Breast epithelium (tissue), 4 donors: Measurements from ENCODE around the gene TUBA3E. TPM values are rescaled to one million over a fixed set of nuclear protein-coding genes. Genes with fewer than 3 reads are reported as not detected.
"Not testable (repeated sequence)": the region's sequence is repeated elsewhere in the genome, so short reads cannot be mapped to it uniquely, and the experiment has no call there.

Experiments
- DNase-seq, 2 donors: peaks; one replicate each; pipeline ENCODE4 v3.0.0-alpha.2; 2019; ENCODE audit warnings: low spot score in 2 of 2
- H3K27ac ChIP-seq, 2 donors: fragments of 200-600 bp; sonication (generic) in 1 of 2; one replicate each; pipeline ENCODE4 v1.5.1; 2016 to 2019; ENCODE audit warnings: mild to moderate bottlenecking in 1 of 2
- H3K27me3 ChIP-seq, 2 donors: fragments of 200-600 bp; sonication (generic) in 1 of 2; one replicate each; pipeline versions ENCODE4 v1.5.1 to v1.6.0; 2017 to 2019; ENCODE audit warnings: control low read depth in 1 of 2, mild to moderate bottlenecking in 1 of 2
- H3K36me3 ChIP-seq: fragments of 200-600 bp; one replicate; pipeline ENCODE4 v1.5.1; 2019
- H3K4me1 ChIP-seq, 2 donors: fragments of 200-600 bp; sonication (generic); one replicate each; pipeline ENCODE4 v1.5.1; 2016 to 2019; ENCODE audit warnings: control low read depth in 1 of 2
- H3K4me3 ChIP-seq, 3 donors: fragments of 200-600 bp; sonication (generic); 1 replicate in 2 of 3; 2 replicates in 1 of 3; pipeline ENCODE4 v1.5.1; 2016 to 2019; ENCODE audit warnings: mild to moderate bottlenecking in 3 of 3, moderate library complexity in 2 of 3
- H3K9me3 ChIP-seq, 2 donors: fragments of 200-600 bp; sonication (generic) in 1 of 2; one replicate each; pipeline ENCODE4 v1.5.1; 2016 to 2019; ENCODE audit warnings: control low read depth in 1 of 2
- CTCF ChIP-seq, 3 donors: fragments of 450-650 bp; IDR thresholded peaks; one replicate each; pipeline ENCODE4 v1.5.1; 2016 to 2017; ENCODE audit warnings: antibody characterized with exemption in 3 of 3, mild to moderate bottlenecking in 3 of 3, moderate library complexity in 3 of 3
- POLR2A ChIP-seq: fragments of 450-650 bp; IDR thresholded peaks from one replicate; pipeline ENCODE4 v1.6.1; 2016; ENCODE audit warnings: antibody characterized with exemption, mild to moderate bottlenecking, moderate library complexity
- POLR2AphosphoS5 ChIP-seq, 3 donors: sonication (generic); formaldehyde crosslinking; IDR thresholded peaks; one replicate each; pipeline ENCODE4 v1.6.1; 2017; ENCODE audit warnings: antibody characterized with exemption in 3 of 3
- intact Hi-C: fragments of 100-400 bp; cut with DNase I; formaldehyde crosslinking; loops from one replicate; pipeline ENCODE4 v1.15.1; 2023; ENCODE audit warnings: low total_unique reads
- total RNA-seq, 3 donors: library from RNA; depleted of rRNA; stranded (reverse); fragments of >200 nt; gene quantifications; one replicate each; pipeline ENCODE4 v1.1.0, GENCODE V29; 2016

TUBA3E gene
- total RNA-seq, 3 donors from 2014 or later: not detected

- Histone ChIP-seq H3K4me3 (no peak overlapping the region), H3K9me3 (no peaks in the 10 kb centered on the region), H3K36me3 (no peaks in the 10 kb centered on the region), H3K4me1 (no peaks in the 10 kb centered on the region), H3K27me3 (no peaks in the 10 kb centered on the region), H3K27ac (no peak overlapping the region)
- intact Hi-C loops: no loop called here
- TF ChIP-seq POLR2AphosphoS5 (IDR thresholded peaks at IDR 0.05) (no peak), CTCF (IDR thresholded peaks at IDR 0.05) (no peak), POLR2A (no peak)
- DNase-seq: no peak
Measured at GRCh38 chr2:130152816-130153595, 45.2 kb downstream of the TUBA3E start.

GRCh38 chr2:130152136-130152815, 46.0 kb downstream of the TUBA3E start:
- H3K4me1 ChIP-seq, intact Hi-C loops, H3K36me3 ChIP-seq, H3K27ac ChIP-seq, H3K9me3 ChIP-seq, DNase-seq, H3K4me3 ChIP-seq, H3K27me3 ChIP-seq: not testable (repeated sequence)

- H3K9me3 ChIP-seq, H3K27me3 ChIP-seq, intact Hi-C loops, H3K27ac ChIP-seq, H3K36me3 ChIP-seq, H3K4me3 ChIP-seq, DNase-seq, H3K4me1 ChIP-seq: not testable (repeated sequence)
Measured at GRCh38 chr2:130151145-130151512, 47.1 kb downstream of the TUBA3E start.

- TF ChIP-seq POLR2AphosphoS5 (IDR thresholded peaks at IDR 0.05): no peak
- no peak for TF ChIP-seq CTCF (IDR thresholded peaks at IDR 0.05)
- TF ChIP-seq POLR2A: no peak
- H3K4me1 ChIP-seq: no peaks in the 10 kb centered on the region
- no peak overlapping the region for H3K27ac ChIP-seq
- no peak for DNase-seq
- no peaks in the 10 kb centered on the region for H3K27me3 ChIP-seq
- no peak overlapping the region for H3K4me3 ChIP-seq
- no peaks in the 10 kb centered on the region for H3K36me3 ChIP-seq
- intact Hi-C loops: no loop called here
- H3K9me3 ChIP-seq: no peaks in the 10 kb centered on the region
Measured at GRCh38 chr2:130150181-130151144, 47.8 kb downstream of the TUBA3E start.

- intact Hi-C loops, H3K4me3 ChIP-seq, H3K4me1 ChIP-seq, H3K27me3 ChIP-seq, H3K9me3 ChIP-seq, H3K36me3 ChIP-seq, H3K27ac ChIP-seq, DNase-seq: not testable (repeated sequence)
Measured at GRCh38 chr2:130148515-130148914, 49.7 kb downstream of the TUBA3E start.

GRCh38 chr2:130145006-130145414, 53.2 kb downstream of the TUBA3E start, which contains the start of gene CCDC74B:
TSS of gene CCDC74B (minus strand) at chr2:130145112. CDS start at chr2:130144996, 116 bp downstream.
- H3K9me3 ChIP-seq, H3K4me1 ChIP-seq, intact Hi-C loops, H3K36me3 ChIP-seq, H3K27ac ChIP-seq, H3K27me3 ChIP-seq: not testable (repeated sequence)
- H3K4me3 ChIP-seq: peak within 1 kb of the TSS; percentile 23 to 57 (median 44)
- DNase-seq: peak in 1 of 2 donors; percentile 21

GRCh38 chr2:130143266-130144039, 54.8 kb downstream of the TUBA3E start:
- DNase-seq: peak in 1 of 2 donors; percentile 4

GRCh38 chr2:130142396-130143265, 55.6 kb downstream of the TUBA3E start:
- H3K27ac ChIP-seq, H3K4me3 ChIP-seq, H3K4me1 ChIP-seq, intact Hi-C loops, H3K36me3 ChIP-seq, H3K27me3 ChIP-seq, H3K9me3 ChIP-seq: not testable (repeated sequence)
- peak in 1 of 2 donors; percentile 7 for DNase-seq

More at GRCh38 chr2:130143266-130144039, 54.8 kb downstream of the TUBA3E start:
- H3K36me3 ChIP-seq, H3K27ac ChIP-seq, H3K4me1 ChIP-seq, H3K27me3 ChIP-seq, H3K9me3 ChIP-seq, intact Hi-C loops: not testable (repeated sequence)
- H3K4me3 ChIP-seq: peak overlapping the region in 2 of 3 donors; percentile 44 to 57
